Esophagus muscularis mucosa (tissue), 4 donors: ENCODE measurements around the gene UBTD2. TPM values are rescaled to one million over a fixed set of nuclear protein-coding genes. Genes with fewer than 3 reads are reported as not detected.

Source experiments
- DNase-seq: peaks from one replicate; pipeline ENCODE4 v3.0.0-alpha.2; 2017; ENCODE audit errors: extremely low spot score
- H3K27ac ChIP-seq, 4 donors: fragments of 200-600 bp; sonication (generic); replicated peaks in 1 of 4; 1 replicate in 3 of 4; 2 replicates in 1 of 4; pipeline ENCODE4 v1.5.1; 2016 to 2019; ENCODE audit warnings: mild to moderate bottlenecking in 1 of 4
- H3K27me3 ChIP-seq, 4 donors: fragments of 200-600 bp; sonication (generic); one replicate each; pipeline versions ENCODE4 v1.5.1 to v1.6.0; 2016 to 2019
- H3K36me3 ChIP-seq, 4 donors: fragments of 200-600 bp; sonication (generic); one replicate each; pipeline ENCODE4 v1.5.1; 2016 to 2019
- H3K4me1 ChIP-seq, 4 donors: fragments of 200-600 bp; sonication (generic); one replicate each; pipeline ENCODE4 v1.5.1; 2016 to 2019
- H3K4me3 ChIP-seq, 4 donors: fragments of 200-600 bp; sonication (generic); 1 replicate in 2 of 4; 2 replicates in 2 of 4; pipeline ENCODE4 v1.5.1; 2016 to 2019; ENCODE audit warnings: mild to moderate bottlenecking in 4 of 4, moderate library complexity in 1 of 4
- H3K9me3 ChIP-seq, 4 donors: fragments of 200-600 bp; sonication (generic); 1 replicate in 3 of 4; 2 replicates in 1 of 4; pipeline ENCODE4 v1.5.1; 2016 to 2019
- CTCF ChIP-seq, 3 experiments: fragments of 200-600 bp in 2 of 3; fragments of 450-650 bp in 1 of 3; sonication (generic) in 2 of 3; IDR thresholded peaks; one replicate each; pipeline ENCODE4 v1.5.1; 2017 to 2019; ENCODE audit warnings: antibody characterized with exemption in 3 of 3, mild to moderate bottlenecking in 2 of 3, moderate library complexity in 1 of 3
- EP300 ChIP-seq: sonication (generic); formaldehyde crosslinking; IDR thresholded peaks from one replicate; pipeline ENCODE4 v1.6.1; 2017; ENCODE audit warnings: antibody characterized with exemption
- POLR2A ChIP-seq: fragments of 450-650 bp; IDR thresholded peaks from one replicate; pipeline ENCODE4 v1.6.1; 2017; ENCODE audit warnings: antibody characterized with exemption, moderate library complexity, mild to moderate bottlenecking, low read depth
- POLR2AphosphoS5 ChIP-seq, 2 donors: sonication (generic); formaldehyde crosslinking; IDR thresholded peaks; one replicate each; pipeline ENCODE4 v1.6.1; 2017; ENCODE audit warnings: antibody characterized with exemption in 2 of 2
- WGBS: methylation state at CpG from one replicate; pipeline ENCODE4 v1.1.5; 2018; 5-methylcytosine and 5-hydroxymethylcytosine counted together
- intact Hi-C: fragments of 100-400 bp; cut with DNase I; formaldehyde crosslinking; loops from one replicate; pipeline ENCODE4 v1.15.1; 2023
- total RNA-seq, 4 donors: library from RNA; depleted of rRNA; stranded (reverse); fragments of >200 nt; gene quantifications; one replicate each; pipeline versions ENCODE4 v1.1.0 to v1.2.1, GENCODE V29; 2016

The UBTD2 gene
- total RNA-seq, 4 donors from 2014 or later, result 19.4 to 20.0 (median 19.9) TPM

GRCh38 chr5:172235827-172236736 lies 47.5 kb downstream of the UBTD2 start:
- H3K4me3 ChIP-seq, result no peak overlapping the region
- no peak for TF ChIP-seq EP300
- TF ChIP-seq CTCF (IDR thresholded peaks at IDR 0.05), result no peak
- TF ChIP-seq POLR2AphosphoS5 (IDR thresholded peaks at IDR 0.05), result no peak
- TF ChIP-seq POLR2A, result no peak
- no peaks in the 10 kb centered on the region for H3K27me3 ChIP-seq
- H3K4me1 ChIP-seq, result peaks cover 0 to 15% (median 12%) of the 10 kb centered on the region in 4 donors
- intact Hi-C loops, result no loop called here
- WGBS, result 83% methylated on average over 3 of the region's 3 CpGs
- H3K27ac ChIP-seq, result no peak overlapping the region
- H3K9me3 ChIP-seq, result no peaks in the 10 kb centered on the region
- H3K36me3 ChIP-seq, result peaks cover 13 to 30% (median 24%) of the 10 kb centered on the region in 4 donors
- DNase-seq, result no peak

- DNase-seq, result no peak
Observed at GRCh38 chr5:172235132-172235780, 48.3 kb downstream of the UBTD2 start.

GRCh38 chr5:172234031-172234430 lies 49.5 kb downstream of the UBTD2 start:
- no peak overlapping the region for H3K4me3 ChIP-seq
- no peak for DNase-seq
- H3K4me1 ChIP-seq, result peaks cover 0 to 15% (median 12%) of the 10 kb centered on the region in 4 donors
- TF ChIP-seq POLR2AphosphoS5 (IDR thresholded peaks at IDR 0.05) (no peak), EP300 (no peak)
- no peaks in the 10 kb centered on the region for H3K27me3 ChIP-seq
- H3K9me3 ChIP-seq, result no peaks in the 10 kb centered on the region
- intact Hi-C loops, result no loop called here
- H3K36me3 ChIP-seq, result peaks cover 13 to 39% (median 29%) of the 10 kb centered on the region in 4 donors
- no peak overlapping the region for H3K27ac ChIP-seq
- 96% methylated on average over 4 of the region's 4 CpGs for whole genome bisulfite sequencing

More at GRCh38 chr5:172235132-172235780, 48.3 kb downstream of the UBTD2 start:
- H3K4me3 ChIP-seq, result no peak overlapping the region
- 51% methylated on average over 4 of the region's 4 CpGs for WGBS
- H3K36me3 ChIP-seq, result peaks cover 13 to 38% (median 29%) of the 10 kb centered on the region in 4 donors
- peaks cover 0 to 15% (median 12%) of the 10 kb centered on the region in 4 donors for H3K4me1 ChIP-seq
- TF ChIP-seq EP300 (no peak), POLR2AphosphoS5 (IDR thresholded peaks at IDR 0.05) (no peak), POLR2A (no peak), CTCF (IDR thresholded peaks at IDR 0.05) (no peak)
- no peaks in the 10 kb centered on the region for H3K27me3 ChIP-seq
- intact Hi-C loops, result no loop called here
- no peak overlapping the region for H3K27ac ChIP-seq
- H3K9me3 ChIP-seq, result no peaks in the 10 kb centered on the region

- H3K9me3 ChIP-seq, result no peaks in the 10 kb centered on the region
- H3K36me3 ChIP-seq, result peaks cover 13 to 52% (median 35%) of the 10 kb centered on the region in 4 donors
- intact Hi-C loops, result no loop called here
- 97% methylated on average over 1 of the region's 1 CpG for WGBS
- no peak overlapping the region for H3K27ac ChIP-seq
- no peak for DNase-seq
- TF ChIP-seq EP300, result no peak
- TF ChIP-seq POLR2AphosphoS5 (IDR thresholded peaks at IDR 0.05), result no peak
- TF ChIP-seq CTCF (IDR thresholded peaks at IDR 0.05), result no peak
- TF ChIP-seq POLR2A, result no peak
- no peaks in the 10 kb centered on the region for H3K27me3 ChIP-seq
- peaks cover 0 to 1% (median under 1%) of the 10 kb centered on the region in 4 donors for H3K4me1 ChIP-seq
- H3K4me3 ChIP-seq, result no peak overlapping the region
Observed at GRCh38 chr5:172229904-172230303, 53.7 kb downstream of the UBTD2 start.

GRCh38 chr5:172224996-172225395 lies 58.6 kb downstream of the UBTD2 start:
- no peak for DNase-seq

More at GRCh38 chr5:172224996-172225395, 58.6 kb downstream of the UBTD2 start:
- TF ChIP-seq EP300 (no peak), POLR2A (no peak), POLR2AphosphoS5 (IDR thresholded peaks at IDR 0.05) (no peak), CTCF (IDR thresholded peaks at IDR 0.05) (no peak)
- H3K27ac ChIP-seq, result no peak overlapping the region
- no peaks in the 10 kb centered on the region for H3K27me3 ChIP-seq
- intact Hi-C loops, result no loop called here
- WGBS, result 94% methylated on average over 1 of the region's 1 CpG
- H3K4me3 ChIP-seq, result no peak overlapping the region
- peaks cover 0 to 34% (median 11%) of the 10 kb centered on the region in 4 donors for H3K36me3 ChIP-seq
- H3K4me1 ChIP-seq, result no peaks in the 10 kb centered on the region
- no peaks in the 10 kb centered on the region for H3K9me3 ChIP-seq
